HEK293T (cell line): Measurements from ENCODE around the gene RORC.
A peak's percentile ranks its signal among the peaks of the same experiment; 100 is the strongest.

Source experiments
- CTBP1 ChIP-seq: fragments of 450-650 bp; IDR thresholded peaks from 2 replicates; pipeline ENCODE4 v1.6.1; 2016; ENCODE audit warnings: borderline replicate concordance
- FOXK2 ChIP-seq: fragments of 450-650 bp; IDR thresholded peaks from 2 replicates; pipeline ENCODE4 v1.6.1; 2016; ENCODE audit warnings: mild to moderate bottlenecking
- FOXM1 ChIP-seq: fragments of 450-650 bp; IDR thresholded peaks from 2 replicates; pipeline ENCODE4 v1.6.1; 2017; ENCODE audit warnings: mild to moderate bottlenecking, borderline replicate concordance
- L3MBTL2 ChIP-seq: fragments of 450-650 bp; conservative IDR thresholded peaks from 2 replicates; pipeline ENCODE4 v1.6.1; 2016; ENCODE audit warnings: mild to moderate bottlenecking
- NFRKB ChIP-seq: fragments of 450-650 bp; IDR thresholded peaks from 2 replicates; pipeline ENCODE4 v1.6.1; 2016; ENCODE audit warnings: mild to moderate bottlenecking, moderate library complexity
- SP1 ChIP-seq: fragments of 450-650 bp; IDR thresholded peaks from 2 replicates; pipeline ENCODE4 v1.6.1; 2017

DNA sequence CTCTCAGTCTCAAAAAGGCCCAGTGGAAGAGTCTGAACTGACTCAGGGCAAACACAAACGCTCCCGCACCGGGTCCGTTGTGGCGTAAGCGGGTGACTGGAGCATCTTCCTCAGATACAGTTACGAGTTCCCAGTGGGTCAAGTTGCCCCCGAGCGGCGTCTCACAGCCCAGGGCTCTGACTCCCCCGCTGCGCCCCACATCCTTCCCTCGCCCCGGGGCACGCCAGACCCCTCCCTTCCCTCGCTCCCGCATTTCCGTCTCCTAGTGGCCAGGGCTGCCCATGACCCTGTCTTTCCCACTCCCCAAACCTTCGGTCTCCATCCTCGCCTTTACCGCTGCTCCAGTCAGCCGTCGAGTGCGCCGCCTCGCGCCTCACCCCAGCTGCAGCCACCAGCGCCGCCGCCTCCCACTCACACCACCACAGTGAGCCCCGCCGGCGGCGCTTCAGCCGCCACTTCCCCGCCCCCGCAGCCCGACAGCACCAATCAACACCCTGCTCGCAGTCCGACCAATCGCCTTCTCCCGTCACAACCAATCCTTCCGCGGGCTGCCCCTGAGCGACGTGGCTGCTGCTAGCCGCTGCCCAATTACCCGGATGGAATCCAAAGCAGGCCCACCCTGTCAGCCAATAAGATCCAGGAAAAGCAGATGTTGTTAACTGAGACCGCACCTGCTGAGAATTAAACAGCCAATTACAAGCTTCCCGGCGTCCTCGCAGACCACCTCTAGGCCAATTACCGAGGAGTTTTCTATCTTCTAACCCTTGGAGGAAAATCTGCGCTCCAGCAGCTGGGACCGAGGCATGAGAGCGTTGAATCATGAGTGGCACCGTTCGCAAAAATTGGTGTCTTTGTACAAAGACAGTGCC, 41.3 kb downstream of the RORC start, which contains the start of gene TDRKH:
- no peak for TF ChIP-seq FOXK2
- no peak for TF ChIP-seq NFRKB
- peak; percentile 83 for TF ChIP-seq CTBP1
- TF ChIP-seq SP1: no peak
- no peak for TF ChIP-seq FOXM1
- peak; percentile 100 for TF ChIP-seq L3MBTL2
